SK-N-MC (cell line): ENCODE data around the gene CCDC73.

Source experiments
- EZH2 ChIP-seq: fragments of 200-600 bp; sonication (generic); IDR thresholded peaks from one replicate; pipeline ENCODE4 v1.6.1; 2017; ENCODE audit warnings: antibody characterized with exemption
- POLR2AphosphoS5 ChIP-seq: IDR thresholded peaks from 2 replicates; pipeline ENCODE4 v1.6.1; 2012; ENCODE audit warnings: mild to moderate bottlenecking, low read depth, low read length, borderline replicate concordance

- TF ChIP-seq EZH2 (no peak), POLR2AphosphoS5 (no peak)
Observed at GRCh38 chr11:32821517-32821916, 27.1 kb upstream of the CCDC73 start.
